Fibroblast of skin of right biceps (primary cell): Measurements from ENCODE around the gene AP1M1.

ENCODE experiments used
- DNase-seq: peaks from one replicate; pipeline ENCODE4 v3.0.0-alpha.2; 2013

AP1M1 gene

DNA sequence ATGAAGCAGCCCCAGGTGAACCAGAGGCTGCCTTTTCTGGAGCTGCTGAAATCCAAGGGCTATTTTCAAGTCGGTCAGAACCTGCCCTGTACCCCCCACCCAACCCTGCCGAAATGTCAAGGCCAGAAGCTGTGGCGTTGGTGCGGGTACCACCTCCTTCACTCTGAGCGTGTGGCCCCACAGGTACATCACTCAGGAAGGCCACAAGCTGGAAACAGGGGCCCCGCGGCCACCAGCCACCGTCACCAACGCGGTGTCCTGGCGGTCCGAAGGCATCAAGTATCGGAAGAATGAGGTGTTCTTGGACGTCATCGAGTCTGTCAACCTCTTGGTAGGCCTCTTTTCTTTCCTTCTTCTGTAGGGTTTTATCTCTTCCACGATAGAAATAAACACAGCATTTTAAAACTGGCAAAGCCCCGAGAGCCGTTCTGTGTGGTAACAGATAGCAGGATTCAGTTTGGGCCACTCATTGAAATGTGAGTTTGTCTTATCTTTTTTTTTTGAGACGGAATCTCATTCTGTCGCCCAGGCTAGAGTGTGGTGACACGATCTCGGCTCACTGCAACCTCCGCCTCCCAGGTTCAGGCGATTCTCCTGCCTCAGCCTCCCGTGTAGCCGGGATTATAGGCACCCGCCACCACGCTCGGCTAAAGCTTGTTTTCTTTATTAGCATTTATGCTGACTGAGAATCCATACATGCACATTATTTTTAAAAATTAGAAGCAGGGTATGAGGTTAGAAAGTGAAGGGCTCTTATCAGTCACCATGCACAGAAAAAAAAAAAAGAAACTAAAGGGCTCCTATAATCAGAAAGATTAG is 11.3 kb downstream of the AP1M1 start:
- DNase-seq, result no peak

DNA sequence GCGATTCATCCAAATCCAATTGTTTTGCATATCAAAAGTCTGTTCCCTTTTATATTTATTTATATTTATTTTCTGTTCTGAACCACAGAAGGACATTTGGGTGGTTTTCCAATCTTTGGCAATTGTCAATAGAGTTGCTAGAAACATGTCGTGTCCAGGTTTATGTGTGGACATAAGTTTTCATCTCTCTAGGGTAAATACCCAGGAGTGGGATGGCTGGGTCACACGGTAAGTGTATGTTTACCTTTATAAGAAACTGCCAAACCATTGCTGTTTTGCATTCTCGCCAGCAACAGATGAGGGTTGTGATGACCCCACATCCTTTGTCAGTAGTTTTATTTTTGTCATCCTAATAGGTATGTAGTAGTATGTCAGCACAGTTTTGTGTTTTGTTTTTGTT is 12.5 kb downstream of the AP1M1 start:
- no peak for DNase-seq

DNA sequence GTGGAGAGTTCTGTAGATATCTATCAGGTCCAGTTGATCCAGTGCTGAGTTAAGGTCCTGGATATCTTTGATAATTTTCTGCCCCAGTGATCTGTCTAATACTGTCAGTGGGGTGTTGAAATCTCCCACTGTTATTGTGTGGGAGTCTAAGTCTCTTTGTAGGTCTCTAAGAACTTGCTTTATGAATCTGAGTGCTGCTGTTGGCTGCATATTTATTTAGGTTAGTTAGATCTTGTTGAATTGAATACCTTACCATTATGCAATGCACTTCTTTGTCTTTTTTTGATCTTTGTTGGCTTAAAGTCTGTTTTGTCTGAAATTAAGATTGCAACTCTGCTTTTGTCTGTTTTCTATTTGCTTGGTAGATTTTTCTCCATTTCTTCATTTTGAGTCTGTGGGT is 15.4 kb downstream of the AP1M1 start:
- no peak for DNase-seq

DNA sequence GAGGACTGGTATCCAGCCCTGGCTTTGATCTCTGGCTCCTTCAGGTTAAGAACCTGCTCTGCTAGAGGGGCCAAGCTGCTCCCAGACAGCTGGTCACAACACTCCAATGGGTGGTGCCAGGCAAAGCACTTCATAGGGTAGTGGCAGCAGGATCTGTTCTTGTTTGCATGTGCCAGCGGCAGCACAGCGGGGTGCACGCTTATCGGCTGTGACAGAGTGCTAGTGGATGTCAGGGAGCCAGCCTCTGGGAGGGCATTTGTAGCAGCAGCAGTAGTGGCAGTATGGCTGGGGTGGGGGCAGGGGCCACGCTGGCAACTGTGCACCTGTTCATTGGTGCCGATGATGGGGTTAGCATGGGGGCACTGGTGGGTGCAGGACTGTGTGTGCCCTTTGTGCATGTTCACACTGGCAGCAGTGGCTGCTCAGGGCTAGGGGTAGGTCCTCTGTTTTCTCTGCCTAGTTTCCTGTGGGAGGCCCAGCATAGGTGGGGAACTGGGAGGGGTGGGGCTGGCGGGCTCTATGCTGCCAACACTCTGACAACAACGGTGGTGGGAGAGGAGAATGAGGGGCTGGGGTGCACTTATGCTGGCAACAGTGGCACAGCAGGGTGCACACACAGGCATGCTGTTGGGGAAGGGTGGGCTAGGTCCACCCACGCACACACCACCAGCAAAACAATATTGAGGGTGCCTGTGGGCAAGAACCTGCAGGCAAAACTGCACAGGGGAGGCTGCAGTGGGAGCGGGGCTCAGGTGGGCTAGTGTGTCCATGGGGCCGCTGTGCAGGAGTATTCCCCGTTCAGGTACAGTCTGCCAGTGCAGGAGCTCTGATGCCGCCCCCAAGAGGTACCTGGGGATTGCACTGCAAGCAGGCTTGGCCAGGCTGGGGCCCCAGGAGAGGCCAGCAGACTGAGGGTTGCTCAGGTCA is 19.3 kb downstream of the AP1M1 start:
- no peak for DNase-seq

DNA sequence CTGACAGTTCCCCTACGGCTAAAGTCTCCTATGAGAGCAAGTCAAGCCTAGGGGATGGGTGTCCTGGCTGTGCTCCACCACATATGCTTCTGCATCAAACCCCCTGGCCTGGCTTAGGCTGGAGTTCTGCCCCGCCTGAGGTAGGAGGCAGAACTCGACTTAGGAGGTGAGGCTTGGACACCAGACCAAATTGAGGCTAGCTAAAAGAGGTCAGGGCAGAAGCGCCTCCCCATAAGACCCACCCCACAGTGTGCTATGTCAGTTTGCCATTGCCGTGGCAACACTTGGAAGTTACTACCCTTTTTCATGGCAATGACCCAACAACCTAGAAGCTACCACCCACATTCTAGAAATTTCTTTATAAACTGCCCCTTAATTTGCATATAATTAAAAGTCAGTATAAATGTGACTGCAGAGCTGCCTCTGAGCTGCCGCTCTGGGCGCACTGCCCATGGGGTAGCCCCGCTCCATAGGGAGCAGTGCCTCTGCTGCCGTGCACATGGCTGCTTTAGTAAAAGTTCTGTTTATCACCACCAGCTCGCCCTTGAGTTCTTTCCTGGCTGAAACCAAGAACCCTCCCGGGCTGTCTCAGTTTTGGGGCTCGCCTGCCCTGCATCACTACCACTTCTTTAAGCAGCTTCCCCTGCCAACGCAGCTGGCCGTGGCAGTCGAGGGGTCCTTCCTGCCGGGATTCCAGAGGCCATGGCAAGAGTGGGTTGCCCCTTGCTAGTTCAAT is 20.2 kb downstream of the AP1M1 start:
- no peak for DNase-seq

DNA sequence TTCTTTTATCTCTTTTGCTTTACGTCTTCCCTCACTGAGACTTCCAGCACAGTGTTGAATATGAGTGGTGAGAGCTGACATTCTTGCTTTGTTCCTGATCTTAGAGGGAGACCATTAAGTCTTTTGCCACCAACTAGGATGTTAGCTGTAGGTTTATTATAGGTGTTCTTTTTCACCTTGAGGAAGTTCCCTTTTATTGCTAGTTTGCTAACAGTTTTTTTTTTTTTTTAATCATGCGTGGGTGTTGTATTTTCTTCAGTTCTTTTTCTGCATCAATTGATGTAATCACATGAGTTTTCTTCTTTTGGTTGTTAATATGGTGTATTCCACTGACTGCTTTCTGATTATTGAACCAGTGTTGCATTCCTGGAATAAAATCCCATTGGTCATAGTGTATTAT is 21.1 kb downstream of the AP1M1 start:
- no peak for DNase-seq

DNA sequence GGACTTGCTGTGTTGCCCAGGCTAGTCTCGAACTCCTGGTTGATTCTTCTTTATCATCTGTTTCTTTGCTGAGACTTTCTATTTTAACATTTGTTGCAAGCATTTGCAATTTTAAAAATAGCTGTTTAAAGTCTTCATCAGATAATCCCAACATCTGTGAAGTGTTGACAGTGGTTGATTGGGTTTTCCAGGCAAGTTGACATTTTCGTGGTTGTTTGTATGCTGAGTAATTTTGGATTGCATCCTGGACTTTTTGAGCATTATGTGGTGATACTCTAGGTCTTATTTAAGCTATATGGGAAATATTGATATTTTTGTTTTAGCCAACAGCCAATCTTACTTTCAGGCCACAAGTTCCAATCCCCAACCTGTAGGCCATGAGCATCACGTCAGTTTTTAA is 25.1 kb downstream of the AP1M1 start:
- DNase-seq, result no peak

DNA sequence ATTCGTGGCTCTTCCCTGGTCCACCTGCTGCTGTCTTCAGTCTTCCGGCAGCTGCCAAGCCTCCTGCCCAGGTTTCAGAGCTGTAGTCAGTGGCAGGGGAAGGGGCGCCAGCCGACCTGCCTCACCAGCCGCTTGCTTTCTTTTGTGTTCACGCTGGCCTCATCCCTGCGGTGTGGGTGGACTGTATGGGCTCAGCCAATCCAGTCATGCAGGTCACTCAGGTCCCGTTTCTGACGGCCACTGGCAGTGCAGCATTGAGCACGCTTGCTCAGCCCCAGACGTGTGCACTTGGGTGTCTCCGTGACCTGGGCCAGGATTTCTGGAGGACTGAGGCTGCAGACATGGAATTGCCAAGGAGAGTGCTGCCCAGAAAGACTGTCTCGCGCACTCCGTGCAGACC is 26.0 kb downstream of the AP1M1 start:
- DNase-seq, result no peak

DNA sequence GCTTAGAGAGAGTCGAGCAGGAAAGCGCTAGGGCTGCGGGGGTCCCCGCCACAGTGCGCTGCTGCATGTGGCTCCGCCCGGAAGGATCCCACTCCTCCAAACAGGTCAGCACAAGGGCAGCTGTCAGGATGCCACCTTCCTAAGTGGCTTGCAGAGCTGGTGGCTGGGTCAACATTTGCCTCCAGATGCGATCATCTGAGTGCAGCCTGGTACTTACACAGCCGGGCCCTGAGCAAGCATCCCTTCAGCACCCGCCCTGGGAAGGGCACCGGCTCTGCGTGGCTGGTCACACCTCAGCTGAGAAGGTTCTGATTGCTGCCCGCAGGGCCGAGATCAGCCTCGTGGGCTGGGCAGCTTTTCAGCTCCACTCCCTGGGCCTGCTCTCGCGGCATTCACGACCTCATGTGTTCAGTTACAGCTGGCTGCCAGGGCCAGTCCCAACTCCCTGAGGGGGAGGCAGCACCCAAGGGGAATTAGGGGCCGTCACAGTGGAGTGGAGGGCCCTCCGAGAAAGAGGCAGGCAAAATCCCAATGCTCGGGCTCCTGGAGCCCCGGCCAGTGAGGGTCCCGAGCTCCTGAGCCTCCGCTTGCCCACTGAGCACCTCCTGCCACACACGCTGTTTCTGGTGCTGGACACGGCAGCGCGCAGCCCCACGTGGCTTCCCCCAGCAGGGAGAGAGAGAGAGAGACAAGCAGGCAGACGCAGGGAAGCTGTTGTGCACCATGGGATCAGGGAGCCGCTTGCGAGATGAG is 26.8 kb downstream of the AP1M1 start:
- DNase-seq, result no peak

DNA sequence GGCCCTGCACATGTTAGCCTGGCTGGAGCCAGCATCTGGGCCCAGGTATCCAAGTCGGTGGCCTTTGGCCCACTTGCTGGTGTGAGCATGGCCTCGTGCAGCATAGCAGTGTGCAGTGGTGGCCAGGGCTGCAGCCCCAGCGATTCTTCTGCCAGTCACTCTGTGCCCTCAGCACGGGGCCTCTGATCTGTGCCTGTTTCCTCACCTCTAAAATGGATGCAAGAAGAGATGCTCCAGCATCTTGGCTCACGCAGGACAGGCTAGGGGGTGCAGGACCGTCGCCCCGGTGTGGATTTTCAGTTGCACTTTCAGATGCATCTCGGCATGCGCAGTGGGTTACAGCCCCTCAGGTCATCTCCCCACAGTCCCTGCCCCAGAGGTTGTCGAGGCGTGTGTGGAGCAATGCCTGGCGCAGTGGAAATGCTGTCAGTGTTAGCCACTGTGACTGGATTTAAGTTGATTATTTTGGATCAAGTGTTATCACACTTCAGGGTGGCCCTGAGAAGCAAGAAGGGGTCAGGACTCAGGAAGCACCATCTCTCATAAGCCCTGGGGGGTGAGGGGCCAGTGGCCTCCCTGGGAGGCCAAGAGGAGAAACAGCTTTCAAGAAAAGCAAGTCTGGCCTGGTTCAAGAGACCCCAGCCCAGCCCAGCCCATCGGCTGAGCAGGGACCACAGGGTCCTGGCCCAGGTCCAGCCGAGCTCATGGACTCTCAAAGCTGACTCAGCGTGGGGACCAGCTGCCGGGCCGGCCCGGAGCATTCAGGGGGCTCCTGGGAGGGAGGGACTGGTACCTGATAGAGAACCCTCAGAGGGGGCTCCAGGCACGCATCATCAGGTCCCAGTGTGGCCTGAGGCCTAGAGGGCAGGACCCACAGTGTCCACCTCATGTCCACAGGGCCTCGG is 27.8 kb downstream of the AP1M1 start:
- DNase-seq, result no peak

DNA sequence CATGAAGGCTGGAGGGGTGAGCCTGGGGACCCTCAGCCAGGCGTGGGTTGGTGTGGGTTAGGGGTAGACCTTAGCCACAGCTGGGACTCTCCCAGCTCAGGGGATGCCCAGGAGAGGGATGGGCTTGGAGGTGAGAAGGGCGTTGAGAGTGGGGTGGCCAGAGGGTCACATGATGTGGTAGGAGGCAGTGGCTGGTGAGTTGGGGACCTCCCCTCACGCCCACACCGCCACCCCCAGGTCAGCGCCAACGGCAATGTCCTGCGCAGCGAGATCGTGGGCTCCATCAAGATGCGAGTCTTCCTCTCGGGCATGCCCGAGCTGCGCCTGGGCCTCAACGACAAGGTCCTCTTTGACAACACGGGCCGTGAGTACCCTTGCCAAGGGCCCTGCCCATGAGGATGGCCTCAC is 28.5 kb downstream of the AP1M1 start:
- no peak for DNase-seq

DNA sequence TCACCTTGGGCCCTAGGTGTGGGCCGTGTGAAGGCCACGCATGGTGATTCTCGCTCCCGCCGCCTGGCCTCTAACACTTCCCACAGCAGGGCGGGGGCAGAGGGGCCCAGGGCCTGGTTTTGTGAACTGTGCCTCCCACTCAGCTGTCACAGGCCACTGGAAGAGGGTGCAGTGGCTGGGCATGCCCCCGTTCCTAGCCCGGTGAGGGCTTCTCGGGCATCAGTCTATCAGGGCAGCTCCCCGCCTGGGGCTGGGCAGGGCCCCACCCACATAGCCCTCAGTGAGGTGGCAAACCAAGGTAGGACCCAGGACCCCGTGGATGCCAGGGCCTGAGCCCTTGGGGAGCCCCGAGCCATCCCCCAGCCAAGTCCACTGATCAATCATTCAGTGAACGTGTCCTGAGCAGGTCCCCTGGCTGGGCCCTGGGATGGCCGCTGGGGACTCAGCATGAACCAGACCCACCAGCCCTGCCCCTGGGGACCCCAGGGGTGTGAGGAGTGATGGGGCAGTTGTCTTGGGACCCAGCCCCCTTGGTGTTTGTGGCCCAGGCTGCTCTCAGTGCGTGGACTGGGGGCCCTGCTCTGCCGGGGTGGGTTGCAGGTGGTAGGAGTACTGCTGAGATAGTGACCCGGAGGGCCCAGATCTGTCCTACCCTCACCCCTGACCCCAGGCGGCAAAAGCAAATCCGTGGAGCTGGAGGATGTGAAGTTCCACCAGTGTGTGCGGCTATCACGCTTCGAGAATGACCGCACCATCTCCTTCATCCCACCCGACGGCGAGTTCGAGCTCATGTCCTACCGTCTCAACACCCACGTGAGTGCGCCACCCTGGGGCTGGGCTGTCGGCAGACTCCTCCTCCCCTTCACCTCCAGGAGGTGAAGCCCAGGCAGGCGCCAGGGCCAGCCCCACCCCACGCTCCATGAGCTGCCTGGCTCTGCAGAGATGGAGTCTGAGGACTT is 29.4 kb downstream of the AP1M1 start:
- no peak for DNase-seq

DNA sequence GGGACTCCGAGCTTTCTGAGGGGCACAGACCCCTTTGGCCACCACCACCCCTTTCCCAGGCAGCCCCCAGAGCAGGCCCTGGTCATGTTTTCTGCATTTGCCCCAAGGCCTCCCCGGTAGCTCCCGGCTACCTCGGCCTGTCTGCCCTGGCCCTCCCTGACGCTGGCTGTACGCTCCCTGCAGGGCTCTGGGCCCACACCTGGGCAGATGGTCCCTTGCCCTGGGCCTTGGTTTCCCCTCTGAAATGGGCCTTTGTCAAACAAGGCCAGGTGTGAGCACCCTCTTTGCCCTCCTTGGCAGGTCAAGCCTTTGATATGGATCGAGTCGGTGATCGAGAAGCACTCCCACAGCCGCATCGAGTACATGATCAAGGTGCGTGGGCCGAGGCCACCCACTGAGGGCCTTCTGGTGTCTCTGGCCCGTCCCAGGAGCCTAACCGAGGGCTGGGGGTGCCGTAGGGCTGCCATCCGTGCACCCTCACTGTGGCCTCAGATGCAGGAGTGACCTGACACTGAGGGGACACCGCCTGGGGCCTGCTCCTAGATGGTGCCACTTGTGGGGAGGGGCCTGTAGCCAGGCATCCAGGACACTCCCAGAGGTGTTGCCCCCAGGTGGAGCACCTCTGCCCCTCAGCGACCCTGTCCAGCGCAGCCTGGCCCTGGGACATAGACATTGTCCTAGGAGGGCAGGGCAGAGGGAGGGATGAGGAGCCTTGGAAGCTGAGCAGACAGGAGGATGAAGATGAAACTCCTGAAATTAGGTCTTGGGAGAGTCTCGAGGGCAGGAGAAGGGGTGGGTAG is 30.3 kb downstream of the AP1M1 start:
- DNase-seq, result no peak

DNA sequence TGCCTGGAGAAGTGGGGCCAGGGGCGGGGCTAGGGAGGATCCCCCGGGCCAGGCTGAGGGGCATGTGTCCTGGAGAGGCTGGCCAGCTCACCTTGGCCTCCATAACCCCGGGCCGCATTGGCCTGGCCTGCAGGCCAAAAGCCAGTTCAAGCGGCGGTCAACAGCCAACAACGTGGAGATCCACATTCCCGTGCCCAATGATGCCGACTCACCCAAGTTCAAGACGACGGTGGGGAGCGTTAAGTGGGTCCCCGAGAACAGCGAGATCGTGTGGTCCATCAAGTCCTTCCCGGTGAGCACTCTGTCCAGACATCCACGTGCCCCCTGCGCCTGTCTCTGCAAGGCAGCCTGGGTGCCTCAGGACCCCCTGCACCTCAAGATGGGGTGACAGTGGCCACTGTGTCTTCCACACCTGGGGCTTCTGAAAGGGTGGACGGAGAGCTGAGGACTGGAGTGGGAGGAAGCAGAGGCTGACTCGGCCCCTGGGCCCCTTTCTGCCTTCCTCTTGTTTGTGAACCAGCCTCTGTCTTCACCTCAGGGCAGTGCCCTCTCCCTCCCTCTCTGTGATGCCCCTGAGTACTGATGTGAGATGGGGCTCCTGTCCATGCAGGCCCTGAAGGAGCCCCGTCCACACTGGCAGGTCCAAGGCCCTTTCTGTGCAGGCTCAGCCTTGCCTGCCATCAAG is 31.1 kb downstream of the AP1M1 start:
- no peak for DNase-seq

DNA sequence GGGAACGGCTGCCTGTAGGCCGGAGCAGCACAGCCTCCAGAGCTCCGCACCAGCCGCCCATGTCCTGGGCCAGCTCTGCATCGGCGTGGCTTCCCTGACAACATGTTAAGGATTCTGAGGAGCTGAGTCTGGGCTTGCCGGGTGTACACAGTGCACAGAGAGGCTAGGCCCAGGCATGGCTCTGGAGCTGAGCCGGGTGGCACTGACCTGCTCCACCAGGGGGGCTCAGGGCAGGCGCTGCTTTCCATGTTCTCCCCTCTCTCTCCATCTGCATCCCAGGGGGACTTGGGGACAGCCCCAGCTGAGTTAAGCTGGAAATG is 31.6 kb downstream of the AP1M1 start:
- no peak for DNase-seq

DNA sequence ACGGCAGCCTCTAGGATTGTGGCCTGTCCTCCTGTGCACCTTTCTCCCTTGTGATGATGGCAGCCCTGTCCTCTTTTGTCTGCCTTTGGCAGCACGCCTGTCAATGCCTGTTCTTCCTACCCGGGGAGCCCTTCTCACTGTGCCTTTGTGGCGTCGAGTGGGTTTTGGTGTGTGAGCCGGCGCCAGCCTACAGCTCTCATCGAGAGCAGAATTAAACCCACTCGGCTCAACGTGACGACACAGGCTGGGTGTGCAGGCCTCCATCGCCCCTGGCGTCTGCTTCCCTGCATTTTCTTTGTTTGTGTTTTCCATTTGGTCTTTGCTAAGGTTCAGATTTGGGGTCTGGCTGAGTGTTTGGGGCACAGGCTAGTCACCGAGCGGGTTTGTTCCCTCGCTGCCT is 34.4 kb downstream of the AP1M1 start:
- no peak for DNase-seq

DNA sequence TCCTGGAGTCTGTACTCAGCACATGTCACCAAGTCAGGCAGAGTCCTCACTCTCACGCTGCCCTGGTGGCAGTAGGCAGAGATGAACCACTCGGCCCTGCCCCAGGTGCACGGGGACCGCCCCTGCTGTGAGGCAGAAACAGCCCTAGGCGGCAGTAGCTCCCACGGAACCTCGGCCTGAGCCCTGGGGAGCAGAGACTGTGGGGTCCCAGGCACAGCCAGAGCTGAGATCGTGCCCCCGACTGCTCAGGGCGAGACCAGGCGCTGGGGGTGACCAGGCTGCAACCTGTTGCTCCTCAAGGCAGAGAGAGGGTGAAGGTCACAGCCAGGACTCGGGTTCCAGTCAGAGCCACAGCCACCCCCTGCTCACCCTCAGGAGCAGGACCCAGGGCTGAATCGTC is 34.9 kb downstream of the AP1M1 start:
- DNase-seq, result no peak

DNA sequence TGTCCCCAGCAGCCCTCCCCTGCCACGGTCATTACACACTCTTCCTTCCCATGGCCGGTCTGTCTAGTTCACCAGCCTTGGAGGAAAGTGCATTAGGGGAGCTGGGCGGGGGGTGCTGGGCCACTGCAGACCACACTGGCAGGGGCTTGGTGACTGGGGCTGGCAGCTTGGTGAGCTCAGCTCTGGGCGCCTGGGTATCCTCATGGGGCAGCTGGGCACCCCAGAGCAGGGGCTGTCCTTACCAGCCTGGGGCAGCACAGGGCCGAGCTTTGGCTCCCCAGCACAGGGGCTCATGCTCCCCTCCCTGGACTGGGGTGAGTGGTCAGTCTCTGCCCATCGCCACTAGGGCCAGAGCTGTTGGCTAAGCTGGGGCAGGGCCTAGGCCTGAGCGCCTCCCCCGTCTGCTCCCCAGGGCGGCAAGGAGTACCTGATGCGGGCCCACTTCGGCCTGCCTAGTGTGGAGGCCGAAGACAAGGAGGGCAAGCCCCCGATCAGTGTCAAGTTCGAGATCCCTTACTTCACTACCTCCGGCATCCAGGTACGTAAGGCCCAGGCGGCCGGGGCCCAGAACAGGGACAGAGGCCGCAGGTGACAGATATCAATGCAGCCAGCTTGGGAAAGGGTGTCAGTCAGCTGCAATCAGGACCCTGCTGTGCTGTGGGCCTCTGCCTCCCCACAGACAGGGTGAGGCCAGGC is 35.5 kb downstream of the AP1M1 start:
- DNase-seq, result no peak
